Spleen (tissue), 7 donors: ENCODE results near the gene C12orf56.

ENCODE experiments used
- CTCF ChIP-seq, 11 experiments: fragments of 200-600 bp in 7 of 11; fragments of 450-650 bp in 4 of 11; sonication (generic) in 4 of 11; IDR thresholded peaks in 8 of 11; conservative IDR thresholded peaks in 3 of 11; 1 replicate in 7 of 11; 2 replicates in 4 of 11; pipeline versions ENCODE4 v1.4.0 to v1.8.0; 2016 to 2021; ENCODE audit warnings: antibody characterized with exemption in 11 of 11, inconsistent platforms in 4 of 11, mild to moderate bottlenecking in 1 of 11
- POLR2A ChIP-seq, 3 donors: fragments of 450-650 bp; IDR thresholded peaks; one replicate each; pipeline ENCODE4 v1.5.1; 2017; ENCODE audit warnings: antibody characterized with exemption in 3 of 3, mild to moderate bottlenecking in 1 of 3
- donor health status: DM: no; HTN: no; CAD: no; lungs with moderate emphysema.
- donor health status: DM: no; HTN: no; CAD: no.
- donor health status: DM: no; HTN: no; CAD: no.

- TF ChIP-seq CTCF (IDR thresholded peaks at IDR 0.05 in 8 of 11, conservative IDR thresholded peaks at IDR 0.05 in 3 of 11): no peak
- TF ChIP-seq POLR2A (IDR thresholded peaks at IDR 0.05): peak in 2 of 3 donors; percentile 5 to 25
Measured at GRCh38 chr12:64404470-64405256, 14.1 kb upstream of the C12orf56 start.
